Left ventricle myocardium superior (tissue), 1 donor: Measurements from ENCODE around the gene FNDC10. TPM values are rescaled to one million over a fixed set of nuclear protein-coding genes. Genes with fewer than 3 reads are reported as not detected.
"Not testable (repeated sequence)": the region's sequence is repeated elsewhere in the genome, so short reads cannot be mapped to it uniquely, and the experiment has no call there.

Source experiments
- ATAC-seq: fragments of 200-7000 bp; cut with Tn5 transposase; one replicate; pipeline ENCODE4 v1.9.1; 2020; ENCODE audit warnings: mild to moderate bottlenecking, moderate library complexity
- DNase-seq: peaks from one replicate; pipeline ENCODE4 v3.0.0-alpha.2; 2020
- intact Hi-C: fragments of 100-400 bp; cut with micrococcal nuclease; formaldehyde crosslinking; loops from one replicate; pipeline ENCODE4 v1.11.0; 2022
- total RNA-seq: library from RNA; stranded (reverse); fragmentation: NEBNext Ultra II Directional; extraction: Animal tissue kit (Norgen Biotek cat#: 25700); gene quantifications from one replicate; pipeline ENCODE4 v1.2.1, GENCODE V29; 2021
- donor health status: DM: no; HTN: yes; CAD: no; lungs with severe emphysema.

FNDC10 gene
- total RNA-seq, 1 donor from 2014 or later: 3.6 TPM

DNA sequence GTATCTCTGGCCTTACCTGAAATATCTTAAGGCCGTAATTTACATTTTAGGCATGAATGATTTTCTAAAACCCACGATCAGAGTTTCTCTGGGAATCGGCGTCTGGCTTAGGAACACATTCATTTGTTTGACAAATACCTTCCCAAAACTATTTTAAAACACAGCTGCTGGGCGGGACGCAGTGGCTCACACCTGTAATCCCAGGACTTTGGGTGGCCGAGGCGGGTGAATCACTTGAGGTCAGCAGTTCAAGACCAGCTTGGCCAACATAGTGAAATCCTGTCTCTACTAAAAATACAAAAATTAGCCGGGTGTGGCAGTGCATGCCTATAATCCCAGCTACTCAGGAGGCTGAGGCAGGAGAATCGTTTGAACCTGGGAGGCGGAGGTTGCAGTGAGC lies 43.0 kb downstream of the FNDC10 start:
- DNase-seq, intact Hi-C loops, ATAC-seq: not testable (repeated sequence)

GRCh38 chr1:1556505-1556904 lies 43.4 kb downstream of the FNDC10 start:
- intact Hi-C loops: no loop called here
- ATAC-seq (no peak), DNase-seq (no peak)

GRCh38 chr1:1554926-1555915 lies 44.7 kb downstream of the FNDC10 start:
- ATAC-seq: peak; percentile 14
- intact Hi-C loops: no loop called here
- DNase-seq: no peak

DNA sequence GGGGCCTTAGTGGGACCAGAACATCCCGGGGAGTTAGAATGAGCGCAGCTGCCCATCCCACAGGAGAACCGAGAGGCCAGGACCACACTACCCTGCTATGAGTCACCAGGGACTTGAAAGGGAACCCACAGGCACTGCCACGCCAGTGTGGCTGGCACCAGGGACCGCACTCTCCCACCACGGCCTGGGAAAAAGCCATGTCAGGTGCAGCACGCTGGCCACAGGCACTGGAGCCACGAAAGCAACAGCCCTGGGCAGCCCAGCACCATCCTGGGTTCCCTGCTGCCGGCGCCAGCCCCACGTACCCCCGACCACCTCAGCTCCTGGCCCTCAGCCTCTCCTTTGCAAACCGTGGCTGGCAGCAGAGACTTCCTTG lies 45.4 kb downstream of the FNDC10 start:
- DNase-seq (no peak), ATAC-seq (no peak)

GRCh38 chr1:1553821-1554494 lies 46.0 kb downstream of the FNDC10 start:
- no peak for DNase-seq

More for the DNA sequence above, 45.4 kb downstream of the FNDC10 start:
- intact Hi-C loops: no loop called here

DNA sequence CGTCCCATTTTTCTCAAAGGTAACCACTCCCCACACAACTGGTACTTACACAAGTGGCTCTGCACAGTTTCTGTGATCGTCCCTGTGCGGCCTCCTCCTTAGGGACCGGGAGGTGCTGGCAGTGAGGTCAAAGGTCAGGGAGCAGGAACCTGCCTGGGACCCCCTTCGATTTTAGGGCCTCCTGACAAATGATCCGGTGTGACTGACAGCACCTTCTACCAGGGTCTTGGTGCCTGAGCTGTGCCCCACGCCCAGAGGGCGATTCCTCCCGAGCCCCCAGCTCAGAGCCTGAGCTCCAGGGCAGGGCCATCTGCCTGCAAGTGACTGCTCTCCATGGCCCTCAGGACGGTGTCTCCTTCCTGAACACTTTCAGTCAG lies 47.7 kb downstream of the FNDC10 start:
- intact Hi-C loops: no loop called here
- ATAC-seq: no peak
- DNase-seq: no peak

More at GRCh38 chr1:1553821-1554494, 46.0 kb downstream of the FNDC10 start:
- intact Hi-C loops: no loop called here
- ATAC-seq: no peak

- ATAC-seq (no peak), DNase-seq (no peak)
- intact Hi-C loops: no loop called here
Observed at GRCh38 chr1:1551524-1552262, 48.2 kb downstream of the FNDC10 start.

GRCh38 chr1:1550591-1551432 lies 49.1 kb downstream of the FNDC10 start:
- DNase-seq (no peak), ATAC-seq (peak; percentile 50)
- intact Hi-C loops: no loop called here

GRCh38 chr1:1550087-1550486 lies 49.8 kb downstream of the FNDC10 start:
- intact Hi-C loops: no loop called here
- ATAC-seq (no peak), DNase-seq (no peak)

GRCh38 chr1:1548591-1548990 lies 51.3 kb downstream of the FNDC10 start:
- intact Hi-C loops: no loop called here
- ATAC-seq: no peak

More at GRCh38 chr1:1548591-1548990, 51.3 kb downstream of the FNDC10 start:
- no peak for DNase-seq

Other genes with a start within 250 kb of the FNDC10 start
- 16.8 TPM for gene MXRA8, start 241.6 kb downstream of the FNDC10 start, total RNA-seq
- gene AURKAIP1, start 224.9 kb downstream of the FNDC10 start, total RNA-seq: 268 TPM
- gene CCNL2, start 200.8 kb downstream of the FNDC10 start, total RNA-seq: 61.0 TPM
- 155 TPM for gene MRPL20, start 192.8 kb downstream of the FNDC10 start, total RNA-seq
- gene ANKRD65, start 178.9 kb downstream of the FNDC10 start, total RNA-seq: 2.1 TPM
- 13.5 TPM for gene VWA1, start 164.4 kb downstream of the FNDC10 start, total RNA-seq
- 1.9 TPM for gene ATAD3C, start 150.4 kb downstream of the FNDC10 start, total RNA-seq
- gene ATAD3B, start 128.4 kb downstream of the FNDC10 start, total RNA-seq: 9.5 TPM
- 18.3 TPM for gene ATAD3A, start 88.0 kb downstream of the FNDC10 start, total RNA-seq
- 8.9 TPM for gene TMEM240, start 59.5 kb downstream of the FNDC10 start, total RNA-seq
- 118 TPM for gene SSU72, start 25.3 kb downstream of the FNDC10 start, total RNA-seq
- 131 TPM for gene MIB2, start 15.4 kb upstream of the FNDC10 start, total RNA-seq
- gene MMP23B, start 32.0 kb upstream of the FNDC10 start, total RNA-seq: 47.9 TPM
- gene CDK11B, start 58.9 kb upstream of the FNDC10 start, total RNA-seq: 26.1 TPM
- 25.3 TPM for gene SLC35E2B, start 92.7 kb upstream of the FNDC10 start, total RNA-seq
- gene CDK11A, start 124.2 kb upstream of the FNDC10 start, total RNA-seq: 22.3 TPM
- 24.4 TPM for gene NADK, start 178.3 kb upstream of the FNDC10 start, total RNA-seq